ENCODE results near the gene MAX. TPM values are rescaled to one million over a fixed set of nuclear protein-coding genes. Genes with fewer than 3 reads are reported as not detected.

MAX gene
- total and polyA plus RNA-seq, 2 of the 13 experiments (the other 11 are each of a cell fraction or from before 2014, with no cell fraction given), result 28.5 to 29.3 TPM

GRCh38 chr14:65109357-65109756 is 7.0 kb upstream of the MAX start:
- peaks cover 5% of the 10 kb centered on the region; the same call in 1 of the 2 replicates for H3K4me1 ChIP-seq (ENCODE audit: insufficient read depth, low read length)
- DNase-seq (ENCODE audit: low spot score) (no peak), FAIRE-seq (no peak), ATAC-seq (no peak)
- no TSS peak for BruUV-seq (replicated peaks)
- intact Hi-C loops (cut with micrococcal nuclease; ENCODE audit: unreplicated experiment) (no loop called here), in situ Hi-C loops (cut with HindIII; ENCODE audit: extremely low pct_ligation_motif_present, low pct_unique_long_range_greater_than_20kb) (no loop called here)
- no peak overlapping the region for H3K27ac ChIP-seq (ENCODE audit: extremely low read length, insufficient read depth, low read length)
- 3% methylated on average over 4 of the region's 4 CpGs for WGBS (ENCODE audit: low lambda C conversion rate)
- ChIA-PET CTCF (ENCODE audit: low intra/inter-chr PET ratio, low total read pairs) (no interaction called here), POLR2A (no interaction called here)
- H4K20me1 ChIP-seq (ENCODE audit: insufficient read depth, low read length), result no peaks in the 10 kb centered on the region
- H3K9ac ChIP-seq (ENCODE audit: insufficient read depth, low read depth, low read length), result no peak overlapping the region
- no peak overlapping the region for H3K4me3 ChIP-seq (replicated peaks in 1 of 3; ENCODE audit: insufficient read depth in 1 of 3, low read depth in 2 of 3, low read length in 3 of 3)
- TF ChIP-seq HNF1B (CRISPR knock-in tag; IDR thresholded peaks at IDR 0.05) (no peak), SNAPC5 (CRISPR knock-in tag; IDR thresholded peaks at IDR 0.05; ENCODE audit: borderline replicate concordance) (no peak), ZNF235 (CRISPR knock-in tag; IDR thresholded peaks at IDR 0.05; ENCODE audit: borderline replicate concordance) (no peak), TFDP2 (CRISPR knock-in tag; IDR thresholded peaks at IDR 0.05) (no peak), TBX2 (CRISPR knock-in tag; IDR thresholded peaks at IDR 0.05; ENCODE audit: borderline replicate concordance) (no peak), MYNN (CRISPR knock-in tag; IDR thresholded peaks at IDR 0.05; ENCODE audit: low read depth) (no peak), ZNF670 (CRISPR knock-in tag; IDR thresholded peaks at IDR 0.05; ENCODE audit: borderline replicate concordance) (no peak), CBX5 (CRISPR knock-in tag; IDR thresholded peaks at IDR 0.05; ENCODE audit: borderline replicate concordance) (no peak), ZNF704 (CRISPR knock-in tag; IDR thresholded peaks at IDR 0.05; ENCODE audit: borderline replicate concordance) (no peak), SOX13 (IDR thresholded peaks at IDR 0.05) (no peak), SOX13 (CRISPR knock-in tag; conservative IDR thresholded peaks at IDR 0.05 in 1 of 2, IDR thresholded peaks at IDR 0.05 in 1 of 2) (no peak), ZNF891 (CRISPR knock-in tag; IDR thresholded peaks at IDR 0.05) (no peak), SATB2 (CRISPR knock-in tag; IDR thresholded peaks at IDR 0.05) (no peak), GZF1 (CRISPR knock-in tag; IDR thresholded peaks at IDR 0.05) (no peak), ZNF841 (CRISPR knock-in tag; IDR thresholded peaks at IDR 0.05; ENCODE audit: borderline replicate concordance) (no peak), ZNF713 (CRISPR knock-in tag; IDR thresholded peaks at IDR 0.05) (no peak), THYN1 (CRISPR knock-in tag; IDR thresholded peaks at IDR 0.05; ENCODE audit: borderline replicate concordance, low read depth) (no peak), MAZ (IDR thresholded peaks at IDR 0.05; ENCODE audit: borderline replicate concordance, low read depth, low read length) (no peak), MAZ (CRISPR knock-in tag; IDR thresholded peaks at IDR 0.05; ENCODE audit: low read depth) (no peak), FOXA3 (CRISPR knock-in tag; IDR thresholded peaks at IDR 0.05) (no peak), NFIC (IDR thresholded peaks at IDR 0.05; ENCODE audit: low read length) (no peak)
- H3K27me3 ChIP-seq (ENCODE audit: control insufficient read depth in 1 of 2, insufficient read depth in 2 of 2, low read length in 2 of 2), result no peaks in the 10 kb centered on the region; a peak in 1 of 5 replicates
- H3K9me3 ChIP-seq (ENCODE audit: low read length), result no peaks in the 10 kb centered on the region
- no peaks in the 10 kb centered on the region for H3K36me3 ChIP-seq (replicated peaks in 1 of 2; ENCODE audit: control insufficient read depth in 1 of 2, insufficient read depth in 2 of 2, low read length in 2 of 2)
- no peaks in the 10 kb centered on the region for H3K79me2 ChIP-seq (ENCODE audit: insufficient read depth, low read length)
- H3K4me2 ChIP-seq (ENCODE audit: low read depth, low read length), result no peak overlapping the region
- H2AFZ ChIP-seq (ENCODE audit: low read length), result no peak overlapping the region

All from HepG2 (cell line).